Natural killer cell (primary cell): Measurements from ENCODE around the gene TEX54. TPM values are rescaled to one million over a fixed set of nuclear protein-coding genes. Genes with fewer than 3 reads are reported as not detected.

Experiments used
- ATAC-seq, 3 donors: fragments of 150-1000 bp in 2 of 3; fragments of 200-7000 bp in 1 of 3; cut with Tn5 transposase; 1 replicate in 1 of 3; 2 replicates in 2 of 3; pipeline ENCODE4 v1.10.0; 2021; ENCODE audit warnings: mild to moderate bottlenecking in 2 of 3, moderate library complexity in 2 of 3
- DNase-seq, 2 donors: peaks; one replicate each; pipeline versions ENCODE4 v3.0.0 to v3.0.0-alpha.2; 2013 to 2021; ENCODE audit warnings: mixed read lengths in 1 of 2
- H3K27ac ChIP-seq: one replicate; pipeline ENCODE4 v1.5.1; 2013; ENCODE audit warnings: mild to moderate bottlenecking, low read length
- H3K27me3 ChIP-seq: one replicate; pipeline ENCODE4 v1.6.1; 2013; ENCODE audit warnings: low read length; ENCODE audit not compliant: control insufficient read depth, insufficient read depth
- H3K36me3 ChIP-seq: one replicate; pipeline ENCODE4 v1.6.1; 2013; ENCODE audit warnings: low read length; ENCODE audit not compliant: control insufficient read depth, insufficient read depth
- H3K4me1 ChIP-seq: one replicate; pipeline ENCODE4 v1.6.1; 2013; ENCODE audit warnings: low read length; ENCODE audit not compliant: control insufficient read depth, insufficient read depth
- H3K4me3 ChIP-seq: one replicate; pipeline ENCODE4 v1.5.1; 2013; ENCODE audit warnings: low read length
- H3K9me3 ChIP-seq: one replicate; pipeline ENCODE4 v1.6.1; 2013; ENCODE audit warnings: low read length; ENCODE audit not compliant: control insufficient read depth, insufficient read depth
- H3K27ac Mint-ChIP-seq, 2 donors: one replicate each; pipeline ENCODE4 v1.8.0; 2022; ENCODE audit warnings: mild to moderate bottlenecking in 2 of 2, mixed read lengths in 2 of 2, moderate library complexity in 1 of 2
- H3K27me3 Mint-ChIP-seq, 2 donors: one replicate each; pipeline ENCODE4 v1.8.0; 2022; ENCODE audit warnings: low read depth in 2 of 2, mixed read lengths in 2 of 2
- H3K36me3 Mint-ChIP-seq: one replicate; pipeline ENCODE4 v1.8.0; 2022; ENCODE audit warnings: mixed read lengths
- H3K4me1 Mint-ChIP-seq, 2 donors: one replicate each; pipeline ENCODE4 v1.8.0; 2022; ENCODE audit warnings: mixed read lengths in 2 of 2
- H3K4me3 Mint-ChIP-seq: one replicate; pipeline ENCODE4 v1.8.0; 2022; ENCODE audit warnings: mild to moderate bottlenecking, moderate library complexity, mixed read lengths
- H3K9me3 Mint-ChIP-seq, 2 donors: one replicate each; pipeline ENCODE4 v1.8.0; 2022; ENCODE audit warnings: mixed read lengths in 2 of 2
- CTCF ChIP-seq: fragments of 200-600 bp; IDR thresholded peaks from one replicate; pipeline ENCODE4 v1.8.0; 2022; ENCODE audit warnings: antibody characterized with exemption
- WGBS: methylation state at CpG from one replicate; pipeline ENCODE4 v1.1.7; 2013; ENCODE audit warnings: missing lambda C conversion rate; ENCODE audit not compliant: insufficient coverage; 5-methylcytosine and 5-hydroxymethylcytosine counted together
- intact Hi-C: fragments of 100-400 bp; cut with micrococcal nuclease; formaldehyde crosslinking; loops from one replicate; pipeline ENCODE4 v1.14.2; 2022
- total RNA-seq, 4 donors: library from RNA; stranded (reverse); fragments of 120-200 nt in 1 of 4; gene quantifications; one replicate each; pipeline versions ENCODE4 v1.2.3 to v1.2.4, GENCODE V29; 2013 to 2022

The TEX54 gene
- total RNA-seq, 3 donors from 2014 or later (not counting 1 experiment from before 2014, with no cell fraction given), result not detected

DNA sequence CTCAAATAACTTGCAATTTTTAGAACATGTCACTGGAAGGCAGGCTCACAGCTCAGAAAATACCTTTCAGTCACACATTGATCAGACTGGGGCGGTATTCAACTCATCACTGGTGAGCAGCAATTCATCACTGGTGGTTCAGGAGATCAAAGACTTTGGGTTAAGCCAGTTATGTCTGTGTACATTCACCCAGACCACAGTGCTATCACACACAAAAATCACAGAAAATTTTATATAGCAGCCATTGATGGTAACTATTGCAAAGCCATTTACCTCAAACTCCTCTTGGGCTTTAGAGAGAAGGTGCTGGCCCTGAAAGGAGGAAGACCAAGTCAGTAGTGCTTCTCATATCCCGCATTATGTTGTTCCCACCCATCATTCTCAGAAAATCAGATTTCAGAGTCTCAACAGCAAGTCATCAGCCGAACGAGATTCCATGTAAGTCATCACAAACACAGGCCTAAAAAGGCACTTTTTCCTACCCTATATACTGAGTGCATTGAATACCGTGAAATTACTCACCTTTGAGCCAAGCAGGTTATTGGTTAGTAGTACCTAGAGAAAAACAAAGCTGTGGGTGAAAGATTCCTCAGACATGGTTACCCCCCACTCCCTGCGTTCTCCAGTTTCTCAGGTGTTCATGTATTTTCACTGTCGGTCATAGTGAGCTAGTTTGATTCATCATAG lies 20.8 kb upstream of the TEX54 start:
- H3K36me3 Mint-ChIP-seq, result peaks cover 18% of the 10 kb centered on the region
- H3K27me3 Mint-ChIP-seq, result no peaks in the 10 kb centered on the region
- H3K27ac Mint-ChIP-seq, result peak overlapping the region; percentile 95 to 97
- Histone ChIP-seq H3K27ac (no peak overlapping the region), H3K27me3 (no peaks in the 10 kb centered on the region), H3K36me3 (peaks cover 33% of the 10 kb centered on the region), H3K4me3 (no peak overlapping the region), H3K4me1 (peaks cover 31% of the 10 kb centered on the region), H3K9me3 (no peaks in the 10 kb centered on the region)
- DNase-seq (peak in 1 of 2 donors; percentile 57), ATAC-seq (no peak)
- intact Hi-C loops, result no loop called here
- TF ChIP-seq CTCF, result no peak
- H3K4me1 Mint-ChIP-seq, result peaks cover 45% of the 10 kb centered on the region in 2 donors
- peak overlapping the region; percentile 98 for H3K4me3 Mint-ChIP-seq
- no peaks in the 10 kb centered on the region for H3K9me3 Mint-ChIP-seq
- WGBS, result 59% methylated on average over 6 of the region's 7 CpGs

GRCh38 chr11:62852523-62853188 lies 20.0 kb upstream of the TEX54 start:
- peaks cover 45% of the 10 kb centered on the region in 2 donors for H3K4me1 Mint-ChIP-seq

GRCh38 chr11:62851807-62852522 lies 19.3 kb upstream of the TEX54 start:
- no peak for TF ChIP-seq CTCF
- H3K36me3 Mint-ChIP-seq, result peaks cover 18% of the 10 kb centered on the region

More at GRCh38 chr11:62852523-62853188, 20.0 kb upstream of the TEX54 start:
- peak overlapping the region; percentile 49 to 97 for H3K27ac Mint-ChIP-seq
- no peaks in the 10 kb centered on the region for H3K27me3 Mint-ChIP-seq
- Histone ChIP-seq H3K27ac (no peak overlapping the region), H3K9me3 (no peaks in the 10 kb centered on the region), H3K27me3 (no peaks in the 10 kb centered on the region), H3K4me3 (no peak overlapping the region), H3K36me3 (peaks cover 33% of the 10 kb centered on the region), H3K4me1 (peaks cover 31% of the 10 kb centered on the region)
- ATAC-seq (no peak), DNase-seq (no peak)
- H3K36me3 Mint-ChIP-seq, result peaks cover 18% of the 10 kb centered on the region
- peak overlapping the region; percentile 35 for H3K4me3 Mint-ChIP-seq
- TF ChIP-seq CTCF, result no peak
- intact Hi-C loops, result no loop called here
- H3K9me3 Mint-ChIP-seq, result no peaks in the 10 kb centered on the region

More at GRCh38 chr11:62851807-62852522, 19.3 kb upstream of the TEX54 start:
- Histone ChIP-seq H3K9me3 (no peaks in the 10 kb centered on the region), H3K27ac (no peak overlapping the region), H3K4me1 (peaks cover 25% of the 10 kb centered on the region), H3K4me3 (no peak overlapping the region), H3K36me3 (peaks cover 33% of the 10 kb centered on the region), H3K27me3 (no peaks in the 10 kb centered on the region)
- ATAC-seq, result no peak
- Mint-ChIP-seq H3K27me3 (no peaks in the 10 kb centered on the region), H3K9me3 (no peaks in the 10 kb centered on the region), H3K27ac (peak overlapping the region; percentile 16 to 64), H3K4me1 (peaks cover 45% of the 10 kb centered on the region in 2 donors), H3K4me3 (no peak overlapping the region)
- 58% methylated on average over 3 of the region's 3 CpGs for WGBS
- peak in 1 of 2 donors; percentile 20 for DNase-seq
- intact Hi-C loops, result no loop called here
